Measurements from ENCODE around the gene P2RX5.
"Not testable (repeated sequence)": the region's sequence is repeated elsewhere in the genome, so short reads cannot be mapped to it uniquely, and the experiment has no call there.

P2RX5 gene

GRCh38 chr17:3718201-3718600, 22.2 kb upstream of the P2RX5 start:
- Histone ChIP-seq H4K20me1 (no peaks in the 10 kb centered on the region), H3K27me3 (no peaks in the 10 kb centered on the region), H3K36me3 (peaks cover 82% of the 10 kb centered on the region), H3K9me3 (no peaks in the 10 kb centered on the region), H3K4me2 (no peak overlapping the region), H3K9ac (no peak overlapping the region), H3K4me3 (no peak overlapping the region), H3K4me1 (peaks cover 49% of the 10 kb centered on the region), H3K27ac (no peak overlapping the region)
- no peak for TF ChIP-seq Cebpa-rat (IDR thresholded peaks at IDR 0.05)

GRCh38 chr17:3715296-3715695, 19.3 kb upstream of the P2RX5 start:
- TF ChIP-seq Cebpa-rat (IDR thresholded peaks at IDR 0.05): no peak
- H3K4me3 ChIP-seq: no peak overlapping the region
- H3K9ac ChIP-seq: no peak overlapping the region
- H3K27me3 ChIP-seq: no peaks in the 10 kb centered on the region
- no peaks in the 10 kb centered on the region for H4K20me1 ChIP-seq
- H3K4me2 ChIP-seq: no peak overlapping the region
- peaks cover 85% of the 10 kb centered on the region for H3K36me3 ChIP-seq
- H3K27ac ChIP-seq: no peak overlapping the region
- H3K4me1 ChIP-seq: peaks cover 54% of the 10 kb centered on the region
- no peaks in the 10 kb centered on the region for H3K9me3 ChIP-seq

- H3K9ac ChIP-seq: peak overlapping the region; percentile 40; the same call in 1 of the 2 replicates
- no peaks in the 10 kb centered on the region for H3K27me3 ChIP-seq
- H3K36me3 ChIP-seq: peaks cover 61% of the 10 kb centered on the region
- H3K4me3 ChIP-seq: no peak overlapping the region
- no peaks in the 10 kb centered on the region for H3K9me3 ChIP-seq
- TF ChIP-seq Cebpa-rat (IDR thresholded peaks at IDR 0.05): no peak
- peak overlapping the region; percentile 58; the same call in 1 of the 2 replicates for H3K27ac ChIP-seq
- H3K4me1 ChIP-seq: peaks cover 51% of the 10 kb centered on the region
- peak overlapping the region; percentile 75 for H3K4me2 ChIP-seq
- no peaks in the 10 kb centered on the region for H4K20me1 ChIP-seq
These were observed 17.0 kb upstream of the P2RX5 start for GRCh38 chr17:3712811-3713463.

- Histone ChIP-seq H3K27ac (no peak overlapping the region; the same call in 1 of the 2 replicates), H3K4me2 (peak overlapping the region; percentile 75), H3K4me3 (no peak overlapping the region), H3K36me3 (peaks cover 42% of the 10 kb centered on the region), H3K9me3 (no peaks in the 10 kb centered on the region), H3K27me3 (no peaks in the 10 kb centered on the region), H3K4me1 (peaks cover 51% of the 10 kb centered on the region), H3K9ac (no peak overlapping the region), H4K20me1 (no peaks in the 10 kb centered on the region)
- TF ChIP-seq Cebpa-rat (IDR thresholded peaks at IDR 0.05): no peak
These were observed 15.0 kb upstream of the P2RX5 start for GRCh38 chr17:3710951-3711383.

- no peak overlapping the region for H3K4me2 ChIP-seq
- H3K4me1 ChIP-seq: peaks cover 35% of the 10 kb centered on the region
- no peak overlapping the region for H3K4me3 ChIP-seq
- no peaks in the 10 kb centered on the region for H3K27me3 ChIP-seq
- no peak overlapping the region for H3K27ac ChIP-seq
- TF ChIP-seq Cebpa-rat (IDR thresholded peaks at IDR 0.05): no peak
- H4K20me1 ChIP-seq: no peaks in the 10 kb centered on the region
- peaks cover 18% of the 10 kb centered on the region for H3K36me3 ChIP-seq
- H3K9ac ChIP-seq: no peak overlapping the region
- no peaks in the 10 kb centered on the region for H3K9me3 ChIP-seq
These were observed 12.4 kb upstream of the P2RX5 start for GRCh38 chr17:3708366-3708765.

GRCh38 chr17:3705718-3705984, 9.7 kb upstream of the P2RX5 start:
- H3K27ac ChIP-seq, H3K27me3 ChIP-seq, H3K9ac ChIP-seq, H3K4me1 ChIP-seq, H4K20me1 ChIP-seq, H3K4me2 ChIP-seq, H3K36me3 ChIP-seq, H3K4me3 ChIP-seq: not testable (repeated sequence)
- H3K9me3 ChIP-seq: peaks cover 10% of the 10 kb centered on the region

- Histone ChIP-seq H4K20me1 (no peaks in the 10 kb centered on the region), H3K4me1 (peaks cover 4% of the 10 kb centered on the region), H3K4me3 (no peak overlapping the region), H3K27me3 (no peaks in the 10 kb centered on the region), H3K27ac (no peak overlapping the region), H3K36me3 (peaks cover 9% of the 10 kb centered on the region), H3K4me2 (no peak overlapping the region), H3K9me3 (peaks cover 10% of the 10 kb centered on the region), H3K9ac (no peak overlapping the region)
- no peak for TF ChIP-seq Cebpa-rat (IDR thresholded peaks at IDR 0.05)
These were observed 9.2 kb upstream of the P2RX5 start for GRCh38 chr17:3704931-3705717.

GRCh38 chr17:3702041-3702539, 6.1 kb upstream of the P2RX5 start:
- not testable (repeated sequence) for H3K27me3 ChIP-seq, H3K36me3 ChIP-seq, H3K4me1 ChIP-seq, H3K4me3 ChIP-seq, H3K4me2 ChIP-seq, H3K9ac ChIP-seq, H4K20me1 ChIP-seq, H3K27ac ChIP-seq
- H3K9me3 ChIP-seq: peaks cover 21% of the 10 kb centered on the region

GRCh38 chr17:3699951-3700350, 4.0 kb upstream of the P2RX5 start:
- Histone ChIP-seq H3K9ac (no peak overlapping the region), H3K36me3 (peaks cover 9% of the 10 kb centered on the region), H4K20me1 (0 out of 2 replicates have a peak, but pooled peaks cover under 1% of the 10 kb centered on the region), H3K4me1 (peaks cover 21% of the 10 kb centered on the region), H3K9me3 (peaks cover 21% of the 10 kb centered on the region), H3K27me3 (0 out of 2 replicates have a peak, but pooled peaks cover 2% of the 10 kb centered on the region), H3K27ac (no peak overlapping the region), H3K4me2 (no peak overlapping the region), H3K4me3 (no peak overlapping the region)
- no peak for TF ChIP-seq Cebpa-rat (IDR thresholded peaks at IDR 0.05)

- no peak overlapping the region for H3K9ac ChIP-seq
- H3K4me3 ChIP-seq: no peak overlapping the region
- no peak for TF ChIP-seq Cebpa-rat (IDR thresholded peaks at IDR 0.05)
- 0 out of 2 replicates have a peak, but pooled peaks cover 6% of the 10 kb centered on the region for H3K27me3 ChIP-seq
- H3K4me2 ChIP-seq: no peak overlapping the region
- peaks cover 9% of the 10 kb centered on the region for H3K36me3 ChIP-seq
- no peak overlapping the region for H3K27ac ChIP-seq
- H4K20me1 ChIP-seq: peaks cover 12% of the 10 kb centered on the region; the same call in 1 of the 2 replicates
- H3K9me3 ChIP-seq: peaks cover 21% of the 10 kb centered on the region
- H3K4me1 ChIP-seq: peaks cover 39% of the 10 kb centered on the region
These were observed 2.2 kb upstream of the P2RX5 start for GRCh38 chr17:3698139-3698538.

Data from BLaER1 (cell line).